RWPE2 (cell line): ENCODE data around the gene COL21A1.
A peak's percentile ranks its signal among the peaks of the same experiment; 100 is the strongest.

Experiments used
- ATAC-seq: fragments of 200-7000 bp; cut with Tn5 transposase; 3 replicates; pipeline ENCODE4 v1.9.1; 2021; ENCODE audit warnings: low read depth
- DNase-seq: peaks from one replicate; pipeline ENCODE4 v3.0.0-alpha.2; 2020; ENCODE audit warnings: low spot score
- H3K27ac ChIP-seq: fragments of 450-650 bp; 2 replicates; pipeline ENCODE4 v1.5.1; 2017; ENCODE audit warnings: mild to moderate bottlenecking; ENCODE audit not compliant: poor library complexity, severe bottlenecking
- H3K27me3 ChIP-seq: fragments of 250-450 bp; sonication (Bioruptor Pico); 2 replicates; pipeline ENCODE4 v1.5.1; 2021; ENCODE audit warnings: mild to moderate bottlenecking, moderate library complexity; ENCODE audit not compliant: insufficient read depth, poor library complexity, severe bottlenecking
- H3K36me3 ChIP-seq: fragments of 250-450 bp; sonication (Bioruptor Pico); 2 replicates; pipeline ENCODE4 v1.5.1; 2020; ENCODE audit warnings: low read depth, mild to moderate bottlenecking, moderate library complexity
- H3K4me1 ChIP-seq: fragments of 250-450 bp; sonication (Bioruptor Pico); 2 replicates; pipeline ENCODE4 v1.5.1; 2021; ENCODE audit warnings: mild to moderate bottlenecking, moderate library complexity; ENCODE audit not compliant: insufficient read depth, poor library complexity, severe bottlenecking
- H3K4me3 ChIP-seq: fragments of 250-450 bp; sonication (Bioruptor Pico); 2 replicates; pipeline ENCODE4 v1.5.1; 2021; ENCODE audit warnings: mild to moderate bottlenecking, moderate library complexity; ENCODE audit not compliant: severe bottlenecking
- H3K9me3 ChIP-seq: fragments of 250-450 bp; sonication (Bioruptor Pico); 2 replicates; pipeline ENCODE4 v1.5.1; 2021; ENCODE audit warnings: mild to moderate bottlenecking, moderate library complexity; ENCODE audit not compliant: severe bottlenecking
- CTCF ChIP-seq: fragments of 450-650 bp; IDR thresholded peaks from one replicate; pipeline ENCODE4 v1.5.1; 2017; ENCODE audit warnings: mild to moderate bottlenecking, moderate library complexity; ENCODE audit not compliant: poor library complexity, severe bottlenecking

Gene COL21A1

GRCh38 chr6:56096541-56096940 is 150.8 kb downstream of the COL21A1 start:
- Histone ChIP-seq H3K36me3 (no peaks in the 10 kb centered on the region; the same call in 1 of the 2 replicates), H3K9me3 (no peaks in the 10 kb centered on the region), H3K27ac (no peak overlapping the region), H3K4me1 (peaks cover 10% of the 10 kb centered on the region), H3K4me3 (no peak overlapping the region), H3K27me3 (no peaks in the 10 kb centered on the region)
- ATAC-seq (no peak), DNase-seq (no peak)
- no peak for TF ChIP-seq CTCF

GRCh38 chr6:56093776-56094175 is 153.6 kb downstream of the COL21A1 start:
- ATAC-seq = no peak
- H3K4me3 ChIP-seq = no peak overlapping the region

GRCh38 chr6:56091159-56091869 is 156.1 kb downstream of the COL21A1 start:
- ATAC-seq (peak; percentile 96), DNase-seq (no peak)
- Histone ChIP-seq H3K36me3 (no peaks in the 10 kb centered on the region; the same call in 1 of the 2 replicates), H3K9me3 (no peaks in the 10 kb centered on the region), H3K27me3 (no peaks in the 10 kb centered on the region), H3K27ac (peak overlapping the region; percentile 50), H3K4me1 (peaks cover 9% of the 10 kb centered on the region), H3K4me3 (no peak overlapping the region)
- TF ChIP-seq CTCF = no peak

More at GRCh38 chr6:56093776-56094175, 153.6 kb downstream of the COL21A1 start:
- Histone ChIP-seq H3K9me3 (no peaks in the 10 kb centered on the region), H3K27ac (no peak overlapping the region), H3K36me3 (no peaks in the 10 kb centered on the region; the same call in 1 of the 2 replicates), H3K4me1 (peaks cover 9% of the 10 kb centered on the region), H3K27me3 (no peaks in the 10 kb centered on the region)
- TF ChIP-seq CTCF = no peak
- DNase-seq = no peak

- no peak for DNase-seq
- Histone ChIP-seq H3K9me3 (no peaks in the 10 kb centered on the region), H3K4me1 (peaks cover 9% of the 10 kb centered on the region), H3K27ac (no peak overlapping the region), H3K27me3 (no peaks in the 10 kb centered on the region), H3K36me3 (no peaks in the 10 kb centered on the region; the same call in 1 of the 2 replicates), H3K4me3 (no peak overlapping the region)
- TF ChIP-seq CTCF = no peak
- no peak for ATAC-seq
These were observed 158.7 kb downstream of the COL21A1 start for GRCh38 chr6:56088641-56089040.

- no peaks in the 10 kb centered on the region for H3K27me3 ChIP-seq
- H3K4me3 ChIP-seq = no peak overlapping the region
- no peaks in the 10 kb centered on the region; the same call in 1 of the 2 replicates for H3K36me3 ChIP-seq
- H3K9me3 ChIP-seq = no peaks in the 10 kb centered on the region
- DNase-seq = no peak
- no peak overlapping the region for H3K27ac ChIP-seq
- ATAC-seq = no peak
- peaks cover 9% of the 10 kb centered on the region for H3K4me1 ChIP-seq
- no peak for TF ChIP-seq CTCF
These were observed 160.0 kb downstream of the COL21A1 start for GRCh38 chr6:56087421-56087820.
